ENCODE data around the gene GNE. TPM values are rescaled to one million over a fixed set of nuclear protein-coding genes. Genes with fewer than 3 reads are reported as not detected.
"Not testable (repeated sequence)": the region's sequence is repeated elsewhere in the genome, so short reads cannot be mapped to it uniquely, and the experiment has no call there.

Gene GNE
- total RNA-seq, 1 donor from 2014 or later, result 22.7 TPM

DNA sequence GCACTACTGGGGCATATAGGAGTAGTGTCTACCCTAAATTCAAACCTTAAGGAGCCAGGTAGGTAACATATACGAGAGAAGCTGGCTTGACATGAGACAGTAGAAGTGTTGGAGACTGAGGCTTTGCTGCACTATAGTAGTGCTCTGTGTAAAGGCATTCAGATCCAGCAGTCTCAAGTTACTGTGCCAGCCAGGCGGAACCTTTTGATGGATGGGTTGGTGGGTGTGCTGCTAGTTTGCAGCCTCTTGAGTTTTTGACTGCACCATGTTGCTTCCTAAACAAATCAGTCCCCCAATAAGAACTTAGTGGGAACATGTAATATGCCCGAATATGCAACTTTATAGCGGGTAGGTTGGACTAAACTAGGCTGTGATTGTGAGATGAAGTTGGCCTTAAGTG is 66.1 kb downstream of the GNE start:
- Mint-ChIP-seq H3K4me3 (peak overlapping the region; percentile 96), H3K27me3 (ENCODE audit: insufficient read depth) (peaks cover 4% of the 10 kb centered on the region), H3K27ac (peak overlapping the region; percentile 78), H3K4me1 (ENCODE audit: low read depth) (peaks cover 55% of the 10 kb centered on the region), H3K9me3 (no peaks in the 10 kb centered on the region), H3K36me3 (ENCODE audit: low read depth) (peaks cover 32% of the 10 kb centered on the region)
- intact Hi-C loops (cut with micrococcal nuclease), result loop anchor here (5.0 to 10.0 kb wide), 3 partner anchors 295 to 1273 kb away; partner anchors contain the start of gene ZBTB5
- DNase-seq (ENCODE audit: low spot score), result no peak

DNA sequence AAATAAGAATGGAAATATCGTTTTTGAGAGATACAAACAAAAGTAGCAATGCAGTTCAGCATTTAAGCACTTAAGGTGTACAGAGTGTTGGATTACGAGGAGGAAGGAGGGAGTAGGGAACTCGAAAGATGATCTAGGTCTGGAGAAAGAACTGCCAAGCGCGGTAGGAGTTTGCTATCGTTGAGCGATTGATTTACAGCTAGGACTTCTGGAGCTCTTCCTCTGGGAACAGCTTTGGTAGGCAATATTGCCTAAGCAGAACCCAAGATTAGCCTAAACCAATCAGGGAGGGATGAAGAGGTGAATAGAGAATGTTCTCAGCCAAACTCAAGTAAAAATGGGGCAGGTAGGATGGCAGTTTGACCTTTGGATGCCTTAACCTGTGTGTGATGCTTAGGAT is 66.6 kb downstream of the GNE start:
- H3K27me3 Mint-ChIP-seq (ENCODE audit: insufficient read depth), result peaks cover 4% of the 10 kb centered on the region
- peak overlapping the region; percentile 96 for H3K4me3 Mint-ChIP-seq
- no peaks in the 10 kb centered on the region for H3K9me3 Mint-ChIP-seq
- peaks cover 56% of the 10 kb centered on the region for H3K4me1 Mint-ChIP-seq (ENCODE audit: low read depth)
- peak overlapping the region; percentile 78 for H3K27ac Mint-ChIP-seq
- no peak for DNase-seq (ENCODE audit: low spot score)
- intact Hi-C loops (cut with micrococcal nuclease), result loop anchor here (1.0 to 10.0 kb wide), 7 partner anchors 9 to 1273 kb away; partner anchors contain the start of genes GLIPR2, RECK and ZBTB5
- peaks cover 32% of the 10 kb centered on the region for H3K36me3 Mint-ChIP-seq (ENCODE audit: low read depth)

DNA sequence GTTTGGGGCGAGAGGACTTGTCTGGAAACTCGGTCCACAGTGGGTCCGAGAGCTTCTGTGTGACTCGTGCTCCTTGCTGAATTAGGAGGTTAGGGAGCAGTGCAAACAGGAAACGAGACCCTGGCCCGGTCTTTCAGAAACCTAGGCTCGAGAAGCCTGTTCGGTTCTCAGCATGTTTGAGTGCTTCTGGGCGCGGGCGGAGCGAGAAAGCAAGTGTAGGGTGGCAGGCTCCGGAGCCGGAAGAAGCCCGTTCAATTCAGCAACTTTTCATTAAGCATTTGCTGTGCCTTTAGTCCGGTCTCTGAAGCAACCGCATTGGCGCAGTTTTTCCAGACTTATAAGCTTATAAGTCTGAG is 67.0 kb downstream of the GNE start:
- Mint-ChIP-seq H3K36me3 (ENCODE audit: low read depth) (peaks cover 29% of the 10 kb centered on the region), H3K27ac (peak overlapping the region; percentile 78), H3K9me3 (no peaks in the 10 kb centered on the region), H3K27me3 (ENCODE audit: insufficient read depth) (peaks cover 4% of the 10 kb centered on the region), H3K4me1 (ENCODE audit: low read depth) (peaks cover 56% of the 10 kb centered on the region), H3K4me3 (peak overlapping the region; percentile 96)
- DNase-seq (ENCODE audit: low spot score), result peak; percentile 43
- intact Hi-C loops (cut with micrococcal nuclease), result loop anchor here (1.0 to 10.0 kb wide), 7 partner anchors 9 to 1274 kb away; partner anchors contain the start of genes GLIPR2, RECK and ZBTB5

DNA sequence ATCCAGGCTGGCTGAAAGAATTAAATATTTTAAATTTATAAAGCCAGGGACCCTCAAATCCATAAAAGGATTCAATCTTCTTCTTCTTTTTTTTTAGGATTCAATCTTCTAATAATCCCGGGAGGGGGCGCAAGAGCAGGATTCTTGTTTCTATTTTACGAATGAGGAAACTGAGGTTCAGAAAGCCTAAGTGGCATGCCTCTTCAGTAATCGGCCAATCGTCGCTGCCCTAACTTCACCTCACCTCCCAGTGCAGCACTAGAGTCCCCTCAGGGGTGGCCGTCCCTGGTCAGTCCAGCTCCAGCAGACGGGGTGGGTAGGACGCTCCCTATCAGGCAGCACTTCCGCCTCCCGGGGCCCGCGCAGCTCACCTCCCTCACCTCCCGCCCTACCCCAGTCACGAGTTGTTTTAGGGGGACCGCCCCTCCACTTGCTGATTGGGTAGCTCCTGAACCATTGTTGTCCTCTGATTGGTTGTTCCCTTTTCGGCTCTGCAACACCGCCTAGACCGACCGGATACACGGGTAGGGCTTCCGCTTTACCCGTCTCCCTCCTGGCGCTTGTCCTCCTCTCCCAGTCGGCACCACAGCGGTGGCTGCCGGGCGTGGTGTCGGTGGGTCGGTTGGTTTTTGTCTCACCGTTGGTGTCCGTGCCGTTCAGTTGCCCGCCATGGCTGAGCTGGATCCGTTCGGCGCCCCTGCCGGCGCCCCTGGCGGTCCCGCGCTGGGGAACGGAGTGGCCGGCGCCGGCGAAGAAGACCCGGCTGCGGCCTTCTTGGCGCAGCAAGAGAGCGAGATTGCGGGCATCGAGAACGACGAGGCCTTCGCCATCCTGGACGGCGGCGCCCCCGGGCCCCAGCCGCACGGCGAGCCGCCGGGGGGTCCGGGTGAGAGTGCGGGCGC is 67.6 kb downstream of the GNE start, which contains the start of gene CLTA:
Gene CLTA, plus strand, starts transcription at position 534 of the 902 bp plus-strand sequence. Its CDS starts 136 bp downstream, at position 670.
- H3K9me3 Mint-ChIP-seq, result no peaks in the 10 kb centered on the region
- peaks cover 56% of the 10 kb centered on the region for H3K4me1 Mint-ChIP-seq (ENCODE audit: low read depth)
- H3K27me3 Mint-ChIP-seq (ENCODE audit: insufficient read depth), result peaks cover 4% of the 10 kb centered on the region
- peak within 1 kb of the TSS; percentile 78 for H3K27ac Mint-ChIP-seq
- peak; percentile 94 for DNase-seq (ENCODE audit: low spot score)
- H3K36me3 Mint-ChIP-seq (ENCODE audit: low read depth), result peaks cover 29% of the 10 kb centered on the region
- intact Hi-C loops (cut with micrococcal nuclease), result loop anchor here (1.0 to 10.0 kb wide), 17 partner anchors 10 to 1274 kb away; partner anchors contain the start of genes CREB3, GLIPR2, GNE and HINT2
- peak within 1 kb of the TSS; percentile 96 for H3K4me3 Mint-ChIP-seq

DNA sequence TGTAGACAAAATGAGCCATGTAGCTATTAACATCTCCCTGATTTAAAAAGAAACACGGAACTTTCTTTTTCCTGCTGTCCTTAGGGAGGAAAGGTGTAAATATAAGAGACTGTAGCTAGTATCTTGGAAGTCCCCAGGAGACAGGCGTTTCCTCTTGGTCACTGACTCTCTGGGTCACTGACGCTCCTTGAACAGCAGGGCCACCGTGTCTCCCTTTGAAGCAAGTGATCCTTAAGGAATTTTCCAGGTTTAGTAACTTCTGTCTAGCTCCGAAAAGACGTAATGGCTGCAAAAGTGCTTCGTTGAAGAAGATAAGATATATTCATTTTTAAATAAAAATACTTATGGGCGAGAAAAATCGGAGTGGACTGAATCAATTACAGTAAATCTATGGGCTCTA is 68.3 kb downstream of the GNE start:
- Mint-ChIP-seq H3K27me3 (ENCODE audit: insufficient read depth) (peaks cover 4% of the 10 kb centered on the region), H3K36me3 (ENCODE audit: low read depth) (peaks cover 24% of the 10 kb centered on the region), H3K4me3 (peak overlapping the region; percentile 96), H3K4me1 (ENCODE audit: low read depth) (peaks cover 51% of the 10 kb centered on the region), H3K27ac (no peak overlapping the region), H3K9me3 (no peaks in the 10 kb centered on the region)
- intact Hi-C loops (cut with micrococcal nuclease), result loop anchor here (1.0 to 10.0 kb wide), 15 partner anchors 17 to 1275 kb away; partner anchors contain the start of genes CREB3, GLIPR2, GNE and HINT2
- no peak for DNase-seq (ENCODE audit: low spot score)

DNA sequence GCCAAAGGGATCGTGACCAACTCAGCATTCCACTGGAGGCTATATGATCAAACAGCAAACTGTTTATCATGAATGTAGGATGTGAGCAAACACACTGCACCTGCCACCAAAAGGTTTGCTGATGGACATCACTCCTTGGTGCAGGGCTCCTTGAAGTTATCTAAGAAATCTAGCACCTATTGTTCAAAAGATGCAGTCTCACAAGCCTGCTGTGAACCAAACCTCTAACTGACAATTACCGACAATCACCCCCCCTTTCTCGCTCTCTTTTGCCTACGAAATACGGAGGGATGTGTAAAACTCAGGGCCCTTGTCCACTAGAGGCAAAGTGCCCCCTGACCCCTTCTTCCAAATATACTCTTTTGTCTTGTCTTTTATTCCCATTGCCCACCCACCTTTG is 70.0 kb downstream of the GNE start:
- intact Hi-C loops (cut with micrococcal nuclease), result no loop called here

DNA sequence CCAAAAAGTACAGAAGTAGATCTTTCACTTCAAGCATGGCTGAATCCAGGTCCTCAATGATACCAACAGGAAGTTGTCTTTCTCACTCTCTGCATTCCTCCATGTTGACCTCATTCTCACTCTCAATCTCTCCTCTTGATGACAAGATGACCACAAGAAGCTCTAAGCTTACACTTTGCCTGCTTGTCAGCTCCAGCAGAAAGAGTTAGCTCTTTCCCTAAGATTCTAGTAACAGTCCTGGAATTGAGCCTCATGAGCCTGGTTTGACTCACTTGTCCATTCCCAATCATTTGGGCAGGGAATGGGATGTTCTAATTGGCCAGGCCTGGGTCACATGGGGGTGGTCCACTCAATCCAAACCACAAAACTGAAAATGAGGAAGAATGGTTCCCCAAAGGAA is 70.8 kb downstream of the GNE start:
- Mint-ChIP-seq H3K27ac (no peak overlapping the region), H3K36me3 (ENCODE audit: low read depth) (peaks cover 7% of the 10 kb centered on the region), H3K4me1 (ENCODE audit: low read depth) (peaks cover 25% of the 10 kb centered on the region), H3K27me3 (ENCODE audit: insufficient read depth) (peaks cover 4% of the 10 kb centered on the region), H3K9me3 (no peaks in the 10 kb centered on the region), H3K4me3 (no peak overlapping the region)
- intact Hi-C loops (cut with micrococcal nuclease), result no loop called here
- no peak for DNase-seq (ENCODE audit: low spot score)

More for the DNA sequence above, 70.0 kb downstream of the GNE start:
- peaks cover 4% of the 10 kb centered on the region for H3K27me3 Mint-ChIP-seq (ENCODE audit: insufficient read depth)
- no peak for DNase-seq (ENCODE audit: low spot score)
- H3K36me3 Mint-ChIP-seq (ENCODE audit: low read depth), result peaks cover 11% of the 10 kb centered on the region
- H3K4me1 Mint-ChIP-seq (ENCODE audit: low read depth), result peaks cover 33% of the 10 kb centered on the region
- H3K9me3 Mint-ChIP-seq, result no peaks in the 10 kb centered on the region
- H3K4me3 Mint-ChIP-seq, result no peak overlapping the region
- no peak overlapping the region for H3K27ac Mint-ChIP-seq

DNA sequence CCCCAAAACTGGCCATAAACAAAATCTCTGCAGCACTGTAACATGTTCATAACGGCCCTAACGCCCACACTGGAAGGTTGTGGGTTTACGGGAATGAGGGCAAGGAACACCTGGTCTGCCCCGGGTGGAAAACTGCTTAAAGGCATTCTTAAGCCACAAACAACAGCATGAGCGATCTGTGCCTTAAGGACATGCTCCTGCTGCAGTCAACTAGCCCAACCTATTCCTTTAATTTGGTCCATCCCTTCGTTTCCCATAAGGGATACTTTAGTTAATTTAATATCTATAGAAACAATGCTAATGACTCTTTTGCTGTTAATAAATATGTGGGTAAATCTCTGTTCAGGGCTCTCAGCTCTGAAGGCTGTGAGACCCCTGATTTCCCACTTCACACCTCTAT is 78.0 kb downstream of the GNE start:
- intact Hi-C loops (cut with micrococcal nuclease), result not testable (repeated sequence)

DNA sequence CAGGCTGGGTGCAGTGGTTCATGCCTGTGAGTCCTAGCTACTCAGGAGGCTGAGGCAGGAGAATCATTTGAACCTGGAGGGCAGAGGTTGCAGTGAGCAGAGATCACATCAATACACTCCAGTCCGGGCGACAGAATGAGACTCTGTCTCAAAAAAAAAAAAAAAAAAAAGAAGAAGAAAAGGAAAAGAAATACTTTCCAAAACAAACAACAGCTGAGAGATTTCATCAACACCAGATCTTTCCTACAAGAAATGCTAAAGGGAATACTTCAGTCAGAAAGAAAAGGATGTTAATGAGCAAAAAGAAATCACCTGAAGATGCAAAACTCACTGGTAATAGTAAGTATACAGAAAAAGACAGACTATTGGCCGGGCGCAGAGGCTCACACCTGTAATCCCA is 80.7 kb downstream of the GNE start:
- no peaks in the 10 kb centered on the region for H3K36me3 Mint-ChIP-seq (ENCODE audit: low read depth)
- no peaks in the 10 kb centered on the region for H3K27me3 Mint-ChIP-seq (ENCODE audit: insufficient read depth)
- no peak overlapping the region for H3K27ac Mint-ChIP-seq
- no peaks in the 10 kb centered on the region for H3K9me3 Mint-ChIP-seq
- DNase-seq (ENCODE audit: low spot score), result no peak
- H3K4me1 Mint-ChIP-seq (ENCODE audit: low read depth), result peaks cover 10% of the 10 kb centered on the region
- no peak overlapping the region for H3K4me3 Mint-ChIP-seq
- intact Hi-C loops (cut with micrococcal nuclease), result no loop called here

More for the DNA sequence above, 78.0 kb downstream of the GNE start:
- not testable (repeated sequence) for H3K36me3 Mint-ChIP-seq (ENCODE audit: low read depth); H3K27ac Mint-ChIP-seq; H3K9me3 Mint-ChIP-seq; H3K4me3 Mint-ChIP-seq; H3K4me1 Mint-ChIP-seq (ENCODE audit: low read depth); H3K27me3 Mint-ChIP-seq (ENCODE audit: insufficient read depth); DNase-seq (ENCODE audit: low spot score)

DNA sequence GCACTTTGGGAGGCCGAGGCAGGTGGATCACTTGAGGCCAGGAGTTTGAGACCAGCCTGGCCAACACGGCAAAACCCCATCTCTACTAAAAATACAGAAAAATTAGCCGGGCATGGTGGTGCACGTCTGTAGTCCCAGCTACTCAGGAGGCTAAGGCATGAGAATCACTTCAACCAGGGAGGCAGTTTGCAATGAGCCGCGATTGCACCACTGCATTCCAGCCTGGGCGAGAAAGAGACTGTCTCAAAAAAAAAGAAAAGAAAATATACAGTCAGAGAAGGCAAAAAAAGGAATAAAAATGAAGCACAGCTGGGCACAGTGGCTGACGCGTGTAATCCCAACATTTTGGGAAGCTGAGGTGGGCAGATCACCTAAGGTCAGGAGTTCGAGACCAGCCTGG is 81.8 kb downstream of the GNE start:
- intact Hi-C loops (cut with micrococcal nuclease); DNase-seq (ENCODE audit: low spot score); H3K27ac Mint-ChIP-seq; H3K36me3 Mint-ChIP-seq (ENCODE audit: low read depth); H3K27me3 Mint-ChIP-seq (ENCODE audit: insufficient read depth); H3K4me1 Mint-ChIP-seq (ENCODE audit: low read depth); H3K9me3 Mint-ChIP-seq; H3K4me3 Mint-ChIP-seq: not testable (repeated sequence)

DNA sequence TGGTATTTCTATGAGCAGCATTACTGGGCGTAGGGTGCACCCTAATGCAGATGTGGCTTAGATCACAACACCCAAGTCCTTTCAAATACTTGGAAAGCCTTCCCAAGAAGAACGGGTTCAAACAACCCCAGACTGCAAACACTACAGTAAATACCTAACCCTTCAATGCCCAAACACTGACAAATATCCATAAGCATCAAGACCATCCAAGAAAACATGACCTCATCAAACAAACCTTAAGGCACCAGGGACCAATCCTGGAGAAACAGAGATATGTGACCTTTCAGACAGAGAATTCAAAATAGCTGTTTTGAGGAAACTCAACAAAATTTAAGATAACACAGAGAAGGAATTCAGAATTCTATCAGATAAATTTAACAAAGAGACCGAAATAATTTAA is 83.0 kb downstream of the GNE start:
- H3K36me3 Mint-ChIP-seq (ENCODE audit: low read depth); intact Hi-C loops (cut with micrococcal nuclease); H3K27me3 Mint-ChIP-seq (ENCODE audit: insufficient read depth); H3K27ac Mint-ChIP-seq; H3K4me1 Mint-ChIP-seq (ENCODE audit: low read depth); DNase-seq (ENCODE audit: low spot score); H3K4me3 Mint-ChIP-seq; H3K9me3 Mint-ChIP-seq: not testable (repeated sequence)

DNA sequence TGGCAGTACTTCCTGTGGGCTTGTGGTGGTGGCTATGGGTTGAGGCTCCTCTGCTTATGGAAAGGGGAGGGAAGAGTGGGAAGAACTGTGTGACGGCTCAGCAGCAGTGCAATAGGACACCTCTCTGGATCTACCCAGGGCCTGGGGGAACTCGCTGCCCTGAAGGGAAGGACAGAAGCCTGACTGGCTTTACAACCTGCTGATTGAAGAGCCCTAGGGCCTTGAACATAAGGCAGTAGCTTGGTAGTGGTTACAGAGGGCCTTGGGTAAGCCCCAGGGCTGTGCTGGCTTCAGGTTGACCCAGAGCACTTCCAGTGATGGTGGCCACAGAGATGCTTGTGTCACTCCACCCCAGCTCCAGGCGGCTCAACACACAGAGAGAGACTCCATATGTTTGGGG is 83.5 kb downstream of the GNE start:
- Mint-ChIP-seq H3K27me3 (ENCODE audit: insufficient read depth) (peaks cover 8% of the 10 kb centered on the region), H3K4me3 (no peak overlapping the region), H3K4me1 (ENCODE audit: low read depth) (peaks cover 10% of the 10 kb centered on the region), H3K27ac (no peak overlapping the region), H3K9me3 (no peaks in the 10 kb centered on the region), H3K36me3 (ENCODE audit: low read depth) (no peaks in the 10 kb centered on the region)
- intact Hi-C loops (cut with micrococcal nuclease), result no loop called here
- DNase-seq (ENCODE audit: low spot score), result no peak

DNA sequence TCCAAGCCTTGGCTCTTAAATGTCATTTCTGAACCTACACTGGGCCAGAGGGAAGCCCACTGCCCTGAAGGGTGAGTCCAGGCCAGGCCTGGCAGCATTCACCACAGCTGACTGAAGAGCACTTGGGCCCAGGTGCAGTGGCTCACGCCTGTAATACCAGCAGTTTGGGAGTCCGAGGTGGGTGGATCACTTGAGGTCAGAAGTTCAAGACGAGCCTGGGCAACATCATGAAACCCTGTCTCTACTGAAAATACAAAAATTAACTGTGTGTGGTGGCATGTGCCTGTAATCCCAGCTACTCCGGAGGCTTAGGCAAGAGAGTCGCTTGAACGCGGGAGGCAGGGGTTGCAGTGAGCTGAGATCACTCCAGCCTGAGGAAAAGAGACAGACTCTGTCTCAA is 84.0 kb downstream of the GNE start:
- intact Hi-C loops (cut with micrococcal nuclease), result no loop called here

More for the DNA sequence above, 84.0 kb downstream of the GNE start:
- H3K4me3 Mint-ChIP-seq, result no peak overlapping the region
- no peak overlapping the region for H3K27ac Mint-ChIP-seq
- no peaks in the 10 kb centered on the region for H3K9me3 Mint-ChIP-seq
- no peaks in the 10 kb centered on the region for H3K36me3 Mint-ChIP-seq (ENCODE audit: low read depth)
- no peak for DNase-seq (ENCODE audit: low spot score)
- H3K27me3 Mint-ChIP-seq (ENCODE audit: insufficient read depth), result peaks cover 9% of the 10 kb centered on the region
- peaks cover 10% of the 10 kb centered on the region for H3K4me1 Mint-ChIP-seq (ENCODE audit: low read depth)
